ENCODE results near the gene PTPRT.

The PTPRT gene

GRCh38 chr20:42161228-42161829, 1028.4 kb downstream of the PTPRT start:
- DNase-seq = no peak

GRCh38 chr20:42159808-42160207, 1029.9 kb downstream of the PTPRT start:
- no peak for DNase-seq

GRCh38 chr20:42158272-42158671, 1031.4 kb downstream of the PTPRT start:
- DNase-seq = no peak

- DNase-seq = no peak
These were observed 1034.1 kb downstream of the PTPRT start for GRCh38 chr20:42155586-42155985.

GRCh38 chr20:42152575-42152974, 1037.1 kb downstream of the PTPRT start:
- DNase-seq = no peak

- no peak for DNase-seq
These were observed 1039.5 kb downstream of the PTPRT start for GRCh38 chr20:42150230-42150629.

GRCh38 chr20:42138729-42139128, 1051.0 kb downstream of the PTPRT start:
- DNase-seq = no peak

GRCh38 chr20:42134265-42135098, 1055.2 kb downstream of the PTPRT start:
- DNase-seq = no peak

GRCh38 chr20:42130810-42131596, 1058.7 kb downstream of the PTPRT start:
- no peak for DNase-seq

- DNase-seq = no peak
These were observed 1064.3 kb downstream of the PTPRT start for GRCh38 chr20:42125426-42125825.

- DNase-seq = no peak
These were observed 1065.7 kb downstream of the PTPRT start for GRCh38 chr20:42123981-42124473.

- no peak for DNase-seq
These were observed 1071.1 kb downstream of the PTPRT start for GRCh38 chr20:42118409-42119125.

- no peak for DNase-seq
These were observed 1071.7 kb downstream of the PTPRT start for GRCh38 chr20:42118001-42118400.

- no peak for DNase-seq
These were observed 1076.5 kb downstream of the PTPRT start for GRCh38 chr20:42113236-42113635.

GRCh38 chr20:42112161-42112560, 1077.5 kb downstream of the PTPRT start:
- DNase-seq = no peak

- no peak for DNase-seq
These were observed 1078.4 kb downstream of the PTPRT start for GRCh38 chr20:42111349-42111748.

- DNase-seq = no peak
These were observed 1079.4 kb downstream of the PTPRT start for GRCh38 chr20:42110301-42110700.

GRCh38 chr20:42102000-42102399, 1087.7 kb downstream of the PTPRT start:
- DNase-seq = no peak

- no peak for DNase-seq
These were observed 1089.5 kb downstream of the PTPRT start for GRCh38 chr20:42100137-42100704.

GRCh38 chr20:42099101-42099500, 1090.6 kb downstream of the PTPRT start:
- no peak for DNase-seq

- no peak for DNase-seq
These were observed 1091.3 kb downstream of the PTPRT start for GRCh38 chr20:42098418-42098817.

GRCh38 chr20:42097741-42098140, 1092.0 kb downstream of the PTPRT start:
- no peak for DNase-seq

Data from hematopoietic multipotent progenitor cell treated with erythropoietin and hydrocortisone succinate and interleukin-3 and kit ligand, for 6 days (in vitro differentiated cells).